ENCODE measurements around the gene ME3. TPM values are rescaled to one million over a fixed set of nuclear protein-coding genes. Genes with fewer than 3 reads are reported as not detected.

ME3 gene
- total and polyA plus RNA-seq, 4 donors = 1.4 to 7.2 (median 2.3) TPM

GRCh38 chr11:86418513-86418912, 253.9 kb downstream of the ME3 start:
- DNase-seq (ENCODE audit: low spot score) = no peak
- no peaks in the 10 kb centered on the region for H3K36me3 ChIP-seq (ENCODE audit: control insufficient read depth in 4 of 4, insufficient read depth in 3 of 4, low read depth in 1 of 4, low read length in 3 of 4)

More at GRCh38 chr11:86418513-86418912, 253.9 kb downstream of the ME3 start:
- Histone ChIP-seq H3K4me1 (ENCODE audit: control insufficient read depth in 4 of 4, insufficient read depth in 4 of 4, low read length in 3 of 4) (no peaks in the 10 kb centered on the region), H3K4me3 (ENCODE audit: low read depth in 1 of 3, low read length in 3 of 3) (no peak overlapping the region), H3K27me3 (ENCODE audit: control insufficient read depth in 4 of 4, insufficient read depth in 4 of 4, low read length in 3 of 4) (no peaks in the 10 kb centered on the region), H3K9ac (ENCODE audit: low read depth in 1 of 2, low read length in 2 of 2) (no peak overlapping the region), H3K27ac (ENCODE audit: low read depth in 1 of 2, low read length in 2 of 2) (no peak overlapping the region), H3K9me3 (ENCODE audit: control insufficient read depth in 4 of 4, low read length in 3 of 4) (no peaks in the 10 kb centered on the region)
- TF ChIP-seq TAF1 (conservative IDR thresholded peaks at IDR 0.05) (no peak), REST (IDR thresholded peaks at IDR 0.05) (no peak), FOXA1 (IDR thresholded peaks at IDR 0.05) (no peak), NR2F2 (IDR thresholded peaks at IDR 0.05) (no peak), RAD21 (IDR thresholded peaks at IDR 0.05) (no peak), YY1 (IDR thresholded peaks at IDR 0.05) (no peak), CTCF (IDR thresholded peaks at IDR 0.05; ENCODE audit: low read depth, low read length, missing input control) (no peak), FOXA2 (IDR thresholded peaks at IDR 0.05) (no peak), SP1 (IDR thresholded peaks at IDR 0.05) (no peak), MAX (IDR thresholded peaks at IDR 0.05) (no peak), JUND (IDR thresholded peaks at IDR 0.05) (no peak), HNF4A (conservative IDR thresholded peaks at IDR 0.05) (no peak), ZBTB33 (IDR thresholded peaks at IDR 0.05) (no peak), GABPA (IDR thresholded peaks at IDR 0.05 in 1 of 2, conservative IDR thresholded peaks at IDR 0.05 in 1 of 2) (no peak), EGR1 (IDR thresholded peaks at IDR 0.05; ENCODE audit: low read depth in 2 of 2) (no peak), RXRA (IDR thresholded peaks at IDR 0.05) (no peak), HNF4G (IDR thresholded peaks at IDR 0.05) (no peak)
- 93% methylated on average over 3 of the region's 3 CpGs for WGBS

All from liver (tissue), 9 donors.